Kidney epithelial cell (primary cell): ENCODE results near the gene FRMPD1. TPM values are rescaled to one million over a fixed set of nuclear protein-coding genes. Genes with fewer than 3 reads are reported as not detected.
"Not testable (repeated sequence)": the region's sequence is repeated elsewhere in the genome, so short reads cannot be mapped to it uniquely, and the experiment has no call there.

Experiments
- DNase-seq: peaks from one replicate; pipeline ENCODE4 v3.0.0-alpha.2; 2010; ENCODE audit warnings: low read depth
- H3K27me3 ChIP-seq: 2 replicates; pipeline ENCODE4 v1.6.0; 2011; ENCODE audit warnings: low read length; ENCODE audit not compliant: control insufficient read depth, insufficient read depth
- H3K36me3 ChIP-seq: 2 replicates; pipeline ENCODE4 v1.5.1; 2011; ENCODE audit warnings: low read length; ENCODE audit not compliant: control insufficient read depth, insufficient read depth
- H3K4me3 ChIP-seq: 2 replicates; pipeline ENCODE4 v1.5.1; 2011; ENCODE audit warnings: low read depth, mild to moderate bottlenecking, control low read depth, low read length
- total RNA-seq: library from RNA; depleted of rRNA; stranded (reverse); fragments of >200 nt; gene quantifications from 2 replicates; pipeline ENCODE4 v1.2.3, GENCODE V29; 2015
- TF ChIP-seq, protein P1 (sequence below): IDR thresholded peaks from 2 replicates; pipeline ENCODE4 v1.5.1; 2011; ENCODE audit warnings: mild to moderate bottlenecking, moderate library complexity, low read length, control low read depth, inconsistent platforms; ENCODE audit not compliant: insufficient read depth, poor library complexity, severe bottlenecking

Gene FRMPD1
- total RNA-seq, 1 donor from 2014 or later: 0.04 TPM

DNA sequence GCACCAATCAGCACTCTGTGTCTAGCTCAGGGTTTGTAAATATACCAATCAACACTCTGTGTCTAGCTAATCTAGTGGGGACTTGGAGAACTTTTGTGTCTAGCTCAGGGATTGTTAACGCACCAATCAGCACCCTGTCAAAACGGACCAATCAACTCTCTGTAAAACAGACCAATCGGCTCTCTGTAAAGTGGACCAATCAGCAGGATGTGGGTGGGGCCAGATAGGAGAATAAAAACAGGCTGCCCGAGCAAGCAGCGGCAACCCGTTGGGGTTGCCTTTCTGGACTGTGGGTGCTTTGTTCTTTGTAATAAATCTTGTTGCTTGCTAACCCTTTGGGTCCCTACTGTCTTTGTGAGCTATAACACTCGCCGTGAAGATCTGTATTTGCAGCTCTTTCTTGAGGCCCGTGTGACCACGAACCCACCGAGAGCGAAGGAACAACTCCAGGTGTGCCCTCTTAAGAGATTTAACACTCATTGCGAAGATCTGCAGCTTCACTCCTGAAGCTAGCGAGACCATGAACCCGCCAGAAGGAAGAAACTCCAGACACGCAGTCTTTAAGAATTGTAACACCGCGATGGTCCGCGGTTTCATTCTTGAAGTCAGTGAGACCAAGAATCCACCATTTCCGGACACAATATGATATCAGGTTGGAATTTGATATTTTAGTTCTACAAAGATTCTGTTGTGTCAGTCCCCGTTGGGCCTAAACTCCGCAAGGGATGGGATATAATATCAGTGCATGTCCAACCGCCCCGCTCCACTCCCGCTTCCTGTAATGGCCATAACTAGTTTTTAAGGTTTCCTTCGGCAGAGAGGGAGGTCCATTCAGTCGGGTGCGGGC is 102.1 kb downstream of the FRMPD1 start:
- no peaks in the 10 kb centered on the region for H3K27me3 ChIP-seq
- no peak for DNase-seq

GRCh38 chr9:37753489-37754190 is 102.9 kb downstream of the FRMPD1 start, which contains the start of gene TRMT10B:
Gene TRMT10B, plus strand, starts transcription at chr9:37753805. Its CDS starts 8,127 bp downstream, at chr9:37761932.
- peak; percentile 34 for DNase-seq
- Histone ChIP-seq H3K4me3 (peak within 1 kb of the TSS; percentile 56), H3K36me3 (no peaks in the 10 kb centered on the region), H3K27me3 (no peaks in the 10 kb centered on the region)
- TF ChIP-seq, protein P1, sequence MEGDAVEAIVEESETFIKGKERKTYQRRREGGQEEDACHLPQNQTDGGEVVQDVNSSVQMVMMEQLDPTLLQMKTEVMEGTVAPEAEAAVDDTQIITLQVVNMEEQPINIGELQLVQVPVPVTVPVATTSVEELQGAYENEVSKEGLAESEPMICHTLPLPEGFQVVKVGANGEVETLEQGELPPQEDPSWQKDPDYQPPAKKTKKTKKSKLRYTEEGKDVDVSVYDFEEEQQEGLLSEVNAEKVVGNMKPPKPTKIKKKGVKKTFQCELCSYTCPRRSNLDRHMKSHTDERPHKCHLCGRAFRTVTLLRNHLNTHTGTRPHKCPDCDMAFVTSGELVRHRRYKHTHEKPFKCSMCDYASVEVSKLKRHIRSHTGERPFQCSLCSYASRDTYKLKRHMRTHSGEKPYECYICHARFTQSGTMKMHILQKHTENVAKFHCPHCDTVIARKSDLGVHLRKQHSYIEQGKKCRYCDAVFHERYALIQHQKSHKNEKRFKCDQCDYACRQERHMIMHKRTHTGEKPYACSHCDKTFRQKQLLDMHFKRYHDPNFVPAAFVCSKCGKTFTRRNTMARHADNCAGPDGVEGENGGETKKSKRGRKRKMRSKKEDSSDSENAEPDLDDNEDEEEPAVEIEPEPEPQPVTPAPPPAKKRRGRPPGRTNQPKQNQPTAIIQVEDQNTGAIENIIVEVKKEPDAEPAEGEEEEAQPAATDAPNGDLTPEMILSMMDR: no peak

More for the DNA sequence above, 102.1 kb downstream of the FRMPD1 start:
- H3K36me3 ChIP-seq: no peaks in the 10 kb centered on the region
- H3K4me3 ChIP-seq: peak overlapping the region; percentile 56
- TF ChIP-seq, protein P1: no peak

DNA sequence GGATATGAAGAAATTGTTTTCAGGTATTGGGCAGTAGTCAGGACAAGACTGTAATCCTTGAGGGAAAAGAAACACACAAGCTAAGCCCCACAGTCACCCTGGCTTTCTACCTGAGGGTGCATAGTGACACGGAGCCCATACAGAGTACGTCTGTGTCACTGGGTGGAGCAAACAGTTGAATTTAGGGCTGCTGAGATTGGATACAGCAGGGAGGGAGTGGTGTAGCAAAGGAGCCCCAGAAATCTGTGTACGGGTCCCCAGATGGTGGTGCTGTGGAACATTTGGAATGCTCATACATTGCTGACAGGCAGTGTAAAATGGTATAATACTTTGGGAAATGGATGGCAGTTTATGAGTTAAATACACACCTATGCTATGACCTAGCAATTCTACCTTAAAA is 108.0 kb downstream of the FRMPD1 start:
- no peaks in the 10 kb centered on the region for H3K36me3 ChIP-seq
- DNase-seq: no peak
- no peak overlapping the region for H3K4me3 ChIP-seq
- TF ChIP-seq, protein P1: no peak
- no peaks in the 10 kb centered on the region for H3K27me3 ChIP-seq

- H3K4me3 ChIP-seq: no peak overlapping the region
- H3K27me3 ChIP-seq: no peaks in the 10 kb centered on the region
- H3K36me3 ChIP-seq: no peaks in the 10 kb centered on the region
- peak; percentile 18 for DNase-seq
- TF ChIP-seq, protein P1: no peak
Observed at GRCh38 chr9:37760416-37761161, 109.8 kb downstream of the FRMPD1 start.

DNA sequence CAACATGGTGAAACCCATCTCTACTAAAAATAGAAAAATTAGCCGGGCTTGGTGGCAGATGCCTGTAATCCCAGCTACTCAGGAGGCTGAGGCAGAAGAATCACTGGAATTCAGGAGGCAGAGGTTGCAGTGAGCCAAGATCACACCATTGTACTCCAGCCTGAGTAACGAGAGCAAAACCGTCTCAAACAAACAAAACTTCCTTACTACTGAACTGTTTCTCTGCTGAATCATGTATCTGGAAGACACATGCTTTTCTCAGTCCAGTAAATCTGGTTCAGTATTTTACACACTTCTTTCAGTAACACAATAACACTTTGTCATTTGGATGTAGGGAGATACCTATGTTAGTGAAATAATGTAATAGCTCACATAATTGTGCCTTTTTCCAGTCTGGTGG is 110.8 kb downstream of the FRMPD1 start:
- TF ChIP-seq, protein P1: no peak
- Histone ChIP-seq H3K27me3 (no peaks in the 10 kb centered on the region), H3K36me3 (no peaks in the 10 kb centered on the region), H3K4me3 (no peak overlapping the region)
- DNase-seq: no peak

GRCh38 chr9:37765263-37765662 is 114.5 kb downstream of the FRMPD1 start:
- not testable (repeated sequence) for DNase-seq, H3K27me3 ChIP-seq, H3K36me3 ChIP-seq, H3K4me3 ChIP-seq
